ENCODE measurements around the gene PEX6. TPM values are rescaled to one million over a fixed set of nuclear protein-coding genes. Genes with fewer than 3 reads are reported as not detected.

PEX6 gene
- total and polyA plus RNA-seq, 2 of the 13 experiments (the other 11 are each of a cell fraction or from before 2014, with no cell fraction given), result 5.1 to 6.7 TPM

DNA sequence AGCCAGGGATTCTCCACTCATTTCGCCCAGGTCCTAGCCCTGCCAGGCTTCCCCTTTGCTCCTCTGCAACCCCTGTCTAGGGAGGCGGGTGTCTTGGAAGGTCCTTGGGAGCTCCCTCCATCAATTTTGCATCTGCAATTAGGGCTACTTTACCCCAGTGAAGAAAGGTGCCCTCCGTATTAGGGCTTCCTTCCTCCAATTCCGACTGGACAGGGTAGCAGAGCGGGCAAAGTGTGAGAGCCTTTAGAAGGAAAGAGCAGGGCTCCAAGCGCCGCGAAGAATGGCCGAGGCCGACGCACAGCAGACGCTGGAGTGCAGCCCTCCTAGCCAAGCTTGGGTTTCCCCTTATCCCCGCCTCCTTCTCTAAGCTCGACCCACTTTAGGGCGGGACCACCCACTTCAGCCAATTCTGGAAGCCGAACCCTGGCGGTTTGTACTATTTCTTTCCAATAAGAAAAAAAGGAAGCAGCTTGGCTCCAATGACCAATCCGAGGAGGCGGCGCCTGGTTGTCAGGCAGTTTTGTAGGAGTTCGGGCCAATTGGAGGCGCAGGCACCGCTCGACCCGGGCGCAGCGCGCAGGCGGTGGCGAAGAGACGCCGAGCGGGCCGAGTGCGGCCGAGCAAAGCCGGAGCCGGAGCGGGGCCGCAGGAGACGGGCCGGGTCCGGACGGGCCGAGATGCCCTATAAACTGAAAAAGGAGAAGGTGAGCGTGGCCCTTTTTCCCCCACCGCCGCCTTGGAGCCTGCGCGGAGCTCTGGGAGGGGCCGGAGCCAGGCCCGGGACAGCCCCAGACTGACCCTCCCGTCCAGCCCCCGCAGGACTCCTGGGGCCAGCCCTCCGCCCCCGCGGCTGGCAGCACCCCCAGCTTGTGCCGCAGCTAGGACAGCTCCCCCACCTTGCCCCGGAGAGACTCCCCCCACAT is 5.3 kb upstream of the PEX6 start, which contains the start of gene PPP2R5D (continued):
- TF ChIP-seq, protein P1, sequence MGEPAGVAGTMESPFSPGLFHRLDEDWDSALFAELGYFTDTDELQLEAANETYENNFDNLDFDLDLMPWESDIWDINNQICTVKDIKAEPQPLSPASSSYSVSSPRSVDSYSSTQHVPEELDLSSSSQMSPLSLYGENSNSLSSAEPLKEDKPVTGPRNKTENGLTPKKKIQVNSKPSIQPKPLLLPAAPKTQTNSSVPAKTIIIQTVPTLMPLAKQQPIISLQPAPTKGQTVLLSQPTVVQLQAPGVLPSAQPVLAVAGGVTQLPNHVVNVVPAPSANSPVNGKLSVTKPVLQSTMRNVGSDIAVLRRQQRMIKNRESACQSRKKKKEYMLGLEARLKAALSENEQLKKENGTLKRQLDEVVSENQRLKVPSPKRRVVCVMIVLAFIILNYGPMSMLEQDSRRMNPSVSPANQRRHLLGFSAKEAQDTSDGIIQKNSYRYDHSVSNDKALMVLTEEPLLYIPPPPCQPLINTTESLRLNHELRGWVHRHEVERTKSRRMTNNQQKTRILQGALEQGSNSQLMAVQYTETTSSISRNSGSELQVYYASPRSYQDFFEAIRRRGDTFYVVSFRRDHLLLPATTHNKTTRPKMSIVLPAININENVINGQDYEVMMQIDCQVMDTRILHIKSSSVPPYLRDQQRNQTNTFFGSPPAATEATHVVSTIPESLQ (CRISPR knock-in tag; conservative IDR thresholded peaks at IDR 0.05), result no peak
- TF ChIP-seq, protein P2, sequence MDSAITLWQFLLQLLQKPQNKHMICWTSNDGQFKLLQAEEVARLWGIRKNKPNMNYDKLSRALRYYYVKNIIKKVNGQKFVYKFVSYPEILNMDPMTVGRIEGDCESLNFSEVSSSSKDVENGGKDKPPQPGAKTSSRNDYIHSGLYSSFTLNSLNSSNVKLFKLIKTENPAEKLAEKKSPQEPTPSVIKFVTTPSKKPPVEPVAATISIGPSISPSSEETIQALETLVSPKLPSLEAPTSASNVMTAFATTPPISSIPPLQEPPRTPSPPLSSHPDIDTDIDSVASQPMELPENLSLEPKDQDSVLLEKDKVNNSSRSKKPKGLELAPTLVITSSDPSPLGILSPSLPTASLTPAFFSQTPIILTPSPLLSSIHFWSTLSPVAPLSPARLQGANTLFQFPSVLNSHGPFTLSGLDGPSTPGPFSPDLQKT (CRISPR knock-in tag; IDR thresholded peaks at IDR 0.05; ENCODE audit: borderline replicate concordance), result no peak
- TF ChIP-seq, protein P3, sequence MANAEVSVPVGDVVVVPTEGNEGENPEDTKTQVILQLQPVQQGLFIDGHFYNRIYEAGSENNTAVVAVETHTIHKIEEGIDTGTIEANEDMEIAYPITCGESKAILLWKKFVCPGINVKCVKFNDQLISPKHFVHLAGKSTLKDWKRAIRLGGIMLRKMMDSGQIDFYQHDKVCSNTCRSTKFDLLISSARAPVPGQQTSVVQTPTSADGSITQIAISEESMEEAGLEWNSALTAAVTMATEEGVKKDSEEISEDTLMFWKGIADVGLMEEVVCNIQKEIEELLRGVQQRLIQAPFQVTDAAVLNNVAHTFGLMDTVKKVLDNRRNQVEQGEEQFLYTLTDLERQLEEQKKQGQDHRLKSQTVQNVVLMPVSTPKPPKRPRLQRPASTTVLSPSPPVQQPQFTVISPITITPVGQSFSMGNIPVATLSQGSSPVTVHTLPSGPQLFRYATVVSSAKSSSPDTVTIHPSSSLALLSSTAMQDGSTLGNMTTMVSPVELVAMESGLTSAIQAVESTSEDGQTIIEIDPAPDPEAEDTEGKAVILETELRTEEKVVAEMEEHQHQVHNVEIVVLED (CRISPR knock-in tag; IDR thresholded peaks at IDR 0.05; ENCODE audit: borderline replicate concordance), result no peak
- no peak for TF ChIP-seq ZNF33B (CRISPR knock-in tag; IDR thresholded peaks at IDR 0.05)
- peak; percentile 77; the same call in 1 of the 2 replicates for TF ChIP-seq ARID2 (CRISPR knock-in tag; IDR thresholded peaks at IDR 0.05; ENCODE audit: borderline replicate concordance)
- no peak for TF ChIP-seq FOXK2 (IDR thresholded peaks at IDR 0.05)
- TF ChIP-seq, protein P4, sequence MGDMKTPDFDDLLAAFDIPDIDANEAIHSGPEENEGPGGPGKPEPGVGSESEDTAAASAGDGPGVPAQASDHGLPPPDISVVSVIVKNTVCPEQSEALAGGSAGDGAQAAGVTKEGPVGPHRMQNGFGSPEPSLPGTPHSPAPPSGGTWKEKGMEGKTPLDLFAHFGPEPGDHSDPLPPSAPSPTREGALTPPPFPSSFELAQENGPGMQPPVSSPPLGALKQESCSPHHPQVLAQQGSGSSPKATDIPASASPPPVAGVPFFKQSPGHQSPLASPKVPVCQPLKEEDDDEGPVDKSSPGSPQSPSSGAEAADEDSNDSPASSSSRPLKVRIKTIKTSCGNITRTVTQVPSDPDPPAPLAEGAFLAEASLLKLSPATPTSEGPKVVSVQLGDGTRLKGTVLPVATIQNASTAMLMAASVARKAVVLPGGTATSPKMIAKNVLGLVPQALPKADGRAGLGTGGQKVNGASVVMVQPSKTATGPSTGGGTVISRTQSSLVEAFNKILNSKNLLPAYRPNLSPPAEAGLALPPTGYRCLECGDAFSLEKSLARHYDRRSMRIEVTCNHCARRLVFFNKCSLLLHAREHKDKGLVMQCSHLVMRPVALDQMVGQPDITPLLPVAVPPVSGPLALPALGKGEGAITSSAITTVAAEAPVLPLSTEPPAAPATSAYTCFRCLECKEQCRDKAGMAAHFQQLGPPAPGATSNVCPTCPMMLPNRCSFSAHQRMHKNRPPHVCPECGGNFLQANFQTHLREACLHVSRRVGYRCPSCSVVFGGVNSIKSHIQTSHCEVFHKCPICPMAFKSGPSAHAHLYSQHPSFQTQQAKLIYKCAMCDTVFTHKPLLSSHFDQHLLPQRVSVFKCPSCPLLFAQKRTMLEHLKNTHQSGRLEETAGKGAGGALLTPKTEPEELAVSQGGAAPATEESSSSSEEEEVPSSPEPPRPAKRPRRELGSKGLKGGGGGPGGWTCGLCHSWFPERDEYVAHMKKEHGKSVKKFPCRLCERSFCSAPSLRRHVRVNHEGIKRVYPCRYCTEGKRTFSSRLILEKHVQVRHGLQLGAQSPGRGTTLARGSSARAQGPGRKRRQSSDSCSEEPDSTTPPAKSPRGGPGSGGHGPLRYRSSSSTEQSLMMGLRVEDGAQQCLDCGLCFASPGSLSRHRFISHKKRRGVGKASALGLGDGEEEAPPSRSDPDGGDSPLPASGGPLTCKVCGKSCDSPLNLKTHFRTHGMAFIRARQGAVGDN (CRISPR knock-in tag; IDR thresholded peaks at IDR 0.05), result peak; percentile 77
- TF ChIP-seq ASH2L (IDR thresholded peaks at IDR 0.05; ENCODE audit: insufficient read length, low read depth, low read length), result no peak
- TF ChIP-seq MZF1 (CRISPR knock-in tag; IDR thresholded peaks at IDR 0.05; ENCODE audit: borderline replicate concordance), result no peak
- 0 out of 2 replicates have a peak, but pooled peaks have one; percentile 13 for TF ChIP-seq FOXA3 (CRISPR knock-in tag; IDR thresholded peaks at IDR 0.05)
- no peak; the same call in 1 of the 2 replicates for TF ChIP-seq ZNF816 (CRISPR knock-in tag; IDR thresholded peaks at IDR 0.05; ENCODE audit: borderline replicate concordance)
- TF ChIP-seq ZNF260 (CRISPR knock-in tag; IDR thresholded peaks at IDR 0.05; ENCODE audit: borderline replicate concordance, low read depth), result no peak
- no peak for TF ChIP-seq NRL (CRISPR knock-in tag; IDR thresholded peaks at IDR 0.05; ENCODE audit: borderline replicate concordance)
- TF ChIP-seq SP5 (CRISPR knock-in tag; IDR thresholded peaks at IDR 0.05; ENCODE audit: borderline replicate concordance, low read depth), result no peak
- TF ChIP-seq TCF7 (IDR thresholded peaks at IDR 0.05; ENCODE audit: low read depth), result no peak
- TF ChIP-seq ATF7 (IDR thresholded peaks at IDR 0.05), result no peak
- no peak for TF ChIP-seq ATF7 (CRISPR knock-in tag; IDR thresholded peaks at IDR 0.05)
- TF ChIP-seq ZNF205 (CRISPR knock-in tag; IDR thresholded peaks at IDR 0.05), result no peak
- no peak for TF ChIP-seq ZBTB20 (CRISPR knock-in tag; IDR thresholded peaks at IDR 0.05; ENCODE audit: borderline replicate concordance, low read depth)
- no peak for TF ChIP-seq MAFK (conservative IDR thresholded peaks at IDR 0.05 in 1 of 2, IDR thresholded peaks at IDR 0.05 in 1 of 2; ENCODE audit: low read length in 2 of 2)

Measured in HepG2 (cell line).